Gastrocnemius medialis (tissue), 4 donors: ENCODE results near the gene SMOC2. TPM values are rescaled to one million over a fixed set of nuclear protein-coding genes. Genes with fewer than 3 reads are reported as not detected.

Experiments used
- ATAC-seq, 2 donors: fragments of 150-250 bp; one replicate each; pipeline ENCODE4 v1.9.1; 2016
- DNase-seq, 2 donors: peaks; one replicate each; pipeline ENCODE4 v3.0.0-alpha.2; 2019
- H3K27ac ChIP-seq, 4 donors: fragments of 200-600 bp; sonication (generic); 1 replicate in 1 of 4; 2 replicates in 3 of 4; pipeline ENCODE4 v1.5.1; 2016 to 2018; ENCODE audit warnings: mild to moderate bottlenecking in 2 of 4, moderate library complexity in 1 of 4
- H3K27me3 ChIP-seq, 3 donors: fragments of 200-600 bp; sonication (generic) in 2 of 3; 1 replicate in 1 of 3; 2 replicates in 2 of 3; pipeline versions ENCODE4 v1.5.1 to v1.6.0; 2016 to 2019; ENCODE audit warnings: mild to moderate bottlenecking in 1 of 3, moderate library complexity in 1 of 3
- H3K36me3 ChIP-seq, 2 donors: fragments of 200-600 bp; sonication (generic) in 1 of 2; one replicate each; pipeline ENCODE4 v1.5.1; 2017 to 2018
- H3K4me1 ChIP-seq, 2 donors: fragments of 200-600 bp; sonication (generic) in 1 of 2; one replicate each; pipeline ENCODE4 v1.5.1; 2016 to 2017; ENCODE audit warnings: mild to moderate bottlenecking in 2 of 2
- H3K4me3 ChIP-seq, 4 donors: fragments of 200-600 bp; sonication (generic) in 3 of 4; 1 replicate in 1 of 4; 2 replicates in 3 of 4; pipeline ENCODE4 v1.5.1; 2016 to 2019; ENCODE audit warnings: mild to moderate bottlenecking in 2 of 4
- H3K9me3 ChIP-seq, 3 donors: fragments of 200-600 bp; sonication (generic) in 2 of 3; 1 replicate in 1 of 3; 2 replicates in 2 of 3; pipeline ENCODE4 v1.5.1; 2016 to 2019
- POLR2A ChIP-seq, 2 donors: fragments of 450-650 bp; IDR thresholded peaks; one replicate each; pipeline ENCODE4 v1.6.1; 2017; ENCODE audit warnings: antibody characterized with exemption in 2 of 2, mild to moderate bottlenecking in 2 of 2, moderate library complexity in 2 of 2
- in situ Hi-C, 4 donors: fragments of 200-750 bp; cut with MboI; loops; one replicate each; pipeline versions ENCODE4 v1.15.0 to v1.8.0; 2017; ENCODE audit warnings: low sequenced_read_pairs in 4 of 4
- intact Hi-C: fragments of 100-400 bp; cut with DNase I; formaldehyde crosslinking; loops from one replicate; pipeline ENCODE4 v1.15.1; 2023; ENCODE audit warnings: low total_unique reads
- total RNA-seq, 4 donors: library from RNA; depleted of rRNA; stranded (reverse); fragments of >200 nt; gene quantifications; one replicate each; pipeline versions ENCODE4 v1.1.0 to v1.2.3, GENCODE V29; 2016
- TF ChIP-seq, protein P1 (sequence below), 5 experiments: fragments of 450-650 bp in 3 of 5; fragments of 200-600 bp in 2 of 5; sonication (generic) in 2 of 5; IDR thresholded peaks in 4 of 5; conservative IDR thresholded peaks in 1 of 5; 1 replicate in 4 of 5; 2 replicates in 1 of 5; pipeline ENCODE4 v1.5.1; 2016 to 2019; ENCODE audit warnings: antibody characterized with exemption in 5 of 5, mild to moderate bottlenecking in 3 of 5, moderate library complexity in 3 of 5

The SMOC2 gene
- total RNA-seq, 4 donors from 2014 or later, result 7.2 to 34.4 (median 16.5) TPM

DNA sequence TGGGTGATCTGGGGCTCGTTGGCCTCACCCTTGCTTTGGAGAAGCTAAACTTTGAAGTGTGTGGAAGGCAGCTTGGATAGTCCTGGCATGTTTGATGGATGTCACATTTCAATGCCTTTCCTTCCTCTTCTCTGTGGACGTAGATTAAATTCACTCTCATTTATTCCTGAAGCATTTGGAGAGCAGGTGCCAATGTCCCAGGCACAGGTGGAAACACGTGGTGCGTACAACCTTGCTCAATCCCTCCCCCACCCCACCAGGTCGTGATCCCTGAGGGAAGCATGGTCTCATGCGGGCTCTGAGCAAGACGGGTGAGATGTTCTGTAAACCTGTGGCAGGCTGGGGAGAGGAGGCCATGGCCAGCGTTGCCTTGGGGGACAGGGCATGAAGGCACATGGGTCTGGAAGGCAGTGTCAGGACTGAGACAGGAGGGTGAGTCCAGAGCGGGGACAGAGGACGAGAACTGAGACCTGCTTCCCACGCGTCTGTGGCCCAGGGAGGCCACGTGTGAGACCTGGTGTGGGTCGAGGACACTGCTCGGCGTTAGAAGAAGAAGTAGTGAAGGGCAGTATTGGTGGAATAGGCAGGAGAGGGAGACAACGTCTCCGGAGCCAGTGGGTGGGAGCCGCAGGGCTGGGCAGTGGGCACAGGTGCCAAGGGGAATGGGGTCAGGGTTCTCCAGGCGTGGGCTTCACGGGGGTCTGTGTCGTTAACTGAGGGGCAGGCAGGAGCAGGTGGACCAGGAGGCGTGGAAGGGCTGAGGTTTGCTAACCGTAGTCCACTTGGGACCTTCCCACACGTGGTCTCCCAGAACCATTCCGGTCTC lies 34.4 kb downstream of the SMOC2 start:
- no peak overlapping the region for H3K4me3 ChIP-seq
- no peak for ATAC-seq
- DNase-seq, result no peak
- intact Hi-C loops, result no loop called here
- peaks cover 0 to 7% (median 0%) of the 10 kb centered on the region in 3 donors for H3K27me3 ChIP-seq
- no peaks in the 10 kb centered on the region for H3K9me3 ChIP-seq
- H3K36me3 ChIP-seq, result no peaks in the 10 kb centered on the region
- no peak overlapping the region for H3K27ac ChIP-seq
- in situ Hi-C loops, result no loop called here
- H3K4me1 ChIP-seq, result no peaks in the 10 kb centered on the region
- TF ChIP-seq, protein P1, sequence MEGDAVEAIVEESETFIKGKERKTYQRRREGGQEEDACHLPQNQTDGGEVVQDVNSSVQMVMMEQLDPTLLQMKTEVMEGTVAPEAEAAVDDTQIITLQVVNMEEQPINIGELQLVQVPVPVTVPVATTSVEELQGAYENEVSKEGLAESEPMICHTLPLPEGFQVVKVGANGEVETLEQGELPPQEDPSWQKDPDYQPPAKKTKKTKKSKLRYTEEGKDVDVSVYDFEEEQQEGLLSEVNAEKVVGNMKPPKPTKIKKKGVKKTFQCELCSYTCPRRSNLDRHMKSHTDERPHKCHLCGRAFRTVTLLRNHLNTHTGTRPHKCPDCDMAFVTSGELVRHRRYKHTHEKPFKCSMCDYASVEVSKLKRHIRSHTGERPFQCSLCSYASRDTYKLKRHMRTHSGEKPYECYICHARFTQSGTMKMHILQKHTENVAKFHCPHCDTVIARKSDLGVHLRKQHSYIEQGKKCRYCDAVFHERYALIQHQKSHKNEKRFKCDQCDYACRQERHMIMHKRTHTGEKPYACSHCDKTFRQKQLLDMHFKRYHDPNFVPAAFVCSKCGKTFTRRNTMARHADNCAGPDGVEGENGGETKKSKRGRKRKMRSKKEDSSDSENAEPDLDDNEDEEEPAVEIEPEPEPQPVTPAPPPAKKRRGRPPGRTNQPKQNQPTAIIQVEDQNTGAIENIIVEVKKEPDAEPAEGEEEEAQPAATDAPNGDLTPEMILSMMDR (IDR thresholded peaks at IDR 0.05 in 4 of 5, conservative IDR thresholded peaks at IDR 0.05 in 1 of 5), result no peak
- no peak for TF ChIP-seq POLR2A (IDR thresholded peaks at IDR 0.05)

DNA sequence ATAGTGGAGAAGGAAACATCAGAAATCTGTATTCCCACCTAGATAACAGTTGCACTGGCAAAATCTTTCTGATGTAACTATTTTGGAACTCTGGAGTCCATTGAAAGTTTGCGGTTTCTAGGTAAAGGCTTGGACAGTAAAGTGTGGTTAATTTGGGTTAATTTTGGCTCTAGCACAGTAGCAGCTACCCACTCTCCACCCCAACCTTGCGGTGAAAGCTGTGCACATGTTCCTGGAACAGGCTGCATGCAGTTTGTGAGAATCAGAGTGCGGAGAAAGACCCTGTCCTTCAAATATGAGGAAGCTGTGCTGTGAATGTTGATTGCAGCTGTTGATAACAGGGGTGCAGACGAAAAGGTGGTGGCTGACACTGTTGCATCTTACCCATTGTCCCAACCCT lies 38.4 kb downstream of the SMOC2 start:
- no peak for DNase-seq
- in situ Hi-C loops, result no loop called here
- no peaks in the 10 kb centered on the region for H3K27me3 ChIP-seq

DNA sequence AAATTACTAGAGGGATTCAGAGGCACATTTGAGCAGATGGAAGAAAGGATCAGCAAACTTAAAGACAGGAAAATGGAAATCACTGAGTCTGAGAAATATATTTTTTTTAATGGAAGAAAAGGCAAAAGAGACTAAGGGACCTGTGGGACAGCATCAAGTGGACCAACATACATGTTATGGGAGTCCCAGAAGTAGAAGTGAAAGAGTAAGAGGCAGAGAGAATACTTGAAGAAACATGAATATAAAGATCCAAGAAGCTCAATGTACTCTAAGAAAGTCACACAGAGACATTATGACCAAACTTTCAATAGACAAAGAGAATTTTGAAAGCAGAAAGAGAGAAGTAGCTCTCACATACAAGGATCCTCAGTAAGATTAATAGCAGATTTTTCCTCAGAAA lies 39.5 kb downstream of the SMOC2 start:
- H3K27me3 ChIP-seq, result no peaks in the 10 kb centered on the region
- H3K4me1 ChIP-seq, result no peaks in the 10 kb centered on the region
- no peak overlapping the region for H3K27ac ChIP-seq
- no peak for TF ChIP-seq POLR2A (IDR thresholded peaks at IDR 0.05)
- TF ChIP-seq, protein P1 (IDR thresholded peaks at IDR 0.05 in 4 of 5, conservative IDR thresholded peaks at IDR 0.05 in 1 of 5), result no peak
- in situ Hi-C loops (no loop called here), intact Hi-C loops (no loop called here)
- ATAC-seq, result no peak
- H3K9me3 ChIP-seq, result no peaks in the 10 kb centered on the region
- H3K36me3 ChIP-seq, result no peaks in the 10 kb centered on the region
- H3K4me3 ChIP-seq, result no peak overlapping the region
- no peak for DNase-seq

More for the DNA sequence above, 38.4 kb downstream of the SMOC2 start:
- intact Hi-C loops, result no loop called here
- no peak overlapping the region for H3K4me3 ChIP-seq
- no peak for ATAC-seq
- H3K36me3 ChIP-seq, result no peaks in the 10 kb centered on the region
- H3K9me3 ChIP-seq, result no peaks in the 10 kb centered on the region
- TF ChIP-seq POLR2A (IDR thresholded peaks at IDR 0.05), result no peak
- H3K4me1 ChIP-seq, result no peaks in the 10 kb centered on the region
- no peak overlapping the region for H3K27ac ChIP-seq

DNA sequence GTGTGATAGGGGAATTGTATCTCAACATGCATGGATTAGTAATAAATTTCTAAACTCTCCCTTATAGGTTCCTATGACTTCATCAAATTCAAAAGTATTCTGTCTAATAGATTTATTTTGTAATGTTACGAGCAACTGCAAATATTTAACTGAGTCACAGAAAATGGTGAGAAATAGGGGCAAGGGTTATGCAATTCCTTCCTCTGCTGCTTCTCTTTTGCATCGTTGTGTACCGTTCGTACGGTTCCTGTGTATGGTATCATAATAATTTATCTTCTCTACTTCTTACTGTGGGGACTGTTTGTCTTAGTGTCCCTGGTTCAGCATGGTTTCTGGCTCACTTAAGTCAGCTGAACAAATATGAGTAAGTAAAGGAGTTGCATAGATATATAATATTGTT lies 44.8 kb downstream of the SMOC2 start:
- TF ChIP-seq POLR2A (IDR thresholded peaks at IDR 0.05), result no peak
- TF ChIP-seq, protein P1 (IDR thresholded peaks at IDR 0.05 in 4 of 5, conservative IDR thresholded peaks at IDR 0.05 in 1 of 5), result no peak
- no peak for DNase-seq

DNA sequence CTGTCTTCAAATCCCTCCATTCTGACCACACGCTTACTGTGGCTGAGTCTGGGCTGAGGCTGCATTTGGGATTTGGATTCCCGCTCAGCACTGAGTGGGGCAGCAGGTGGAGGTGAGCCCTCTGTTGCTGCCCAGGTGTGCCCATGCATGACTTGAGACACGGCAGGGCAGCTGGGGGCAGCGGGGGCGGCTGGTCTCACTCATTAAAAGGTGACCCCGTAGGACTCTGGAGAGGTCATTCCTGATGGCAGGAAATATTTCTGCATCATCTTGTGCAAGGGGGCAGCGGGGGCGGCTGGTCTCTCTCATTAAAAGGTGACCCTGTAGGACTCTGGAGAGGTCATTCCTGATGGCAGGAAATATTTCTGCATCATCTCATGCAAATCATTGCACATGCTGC lies 49.8 kb downstream of the SMOC2 start:
- no peak for ATAC-seq
- Histone ChIP-seq H3K36me3 (no peaks in the 10 kb centered on the region), H3K4me1 (no peaks in the 10 kb centered on the region), H3K4me3 (no peak overlapping the region), H3K27me3 (peaks cover 0 to 4% (median 0%) of the 10 kb centered on the region in 3 donors), H3K27ac (no peak overlapping the region), H3K9me3 (no peaks in the 10 kb centered on the region)
- no peak for DNase-seq
- TF ChIP-seq, protein P1 (IDR thresholded peaks at IDR 0.05 in 4 of 5, conservative IDR thresholded peaks at IDR 0.05 in 1 of 5), result no peak
- no peak for TF ChIP-seq POLR2A (IDR thresholded peaks at IDR 0.05)
- in situ Hi-C loops, result no loop called here
- intact Hi-C loops, result no loop called here

More for the DNA sequence above, 44.8 kb downstream of the SMOC2 start:
- no peaks in the 10 kb centered on the region for H3K4me1 ChIP-seq
- no peak for ATAC-seq
- peaks cover 0 to 1% (median 0%) of the 10 kb centered on the region in 3 donors for H3K27me3 ChIP-seq
- intact Hi-C loops, result no loop called here
- H3K27ac ChIP-seq, result no peak overlapping the region
- no peaks in the 10 kb centered on the region for H3K9me3 ChIP-seq
- in situ Hi-C loops, result no loop called here
- no peak overlapping the region for H3K4me3 ChIP-seq
- no peaks in the 10 kb centered on the region for H3K36me3 ChIP-seq
